Calu3 (cell line): ENCODE measurements around the gene DCAKD. TPM values are rescaled to one million over a fixed set of nuclear protein-coding genes. Genes with fewer than 3 reads are reported as not detected.

Source experiments
- BruUV-seq: library from RNA; stranded (reverse); fragments of 400-500 nt; replicated peaks from 2 replicates; lab custom pipeline; 2021; lab: Mats Ljungman, UMichigan
- CTCF ChIA-PET: fragments of 300-600 bp; sonication (Branson Sonifier 250); formaldehyde crosslinking; loops from one replicate; lab custom pipeline; 2022; ENCODE audit warnings: antibody characterized with exemption; lab: Charles Lee
- DNase-seq: peaks from one replicate; pipeline ENCODE4 v3.0.0; 2022
- H3K27ac Mint-ChIP-seq: one replicate; pipeline ENCODE4 v1.8.0; 2022; ENCODE audit warnings: mixed read lengths; ENCODE audit not compliant: unreplicated experiment
- H3K27me3 Mint-ChIP-seq: one replicate; pipeline ENCODE4 v1.8.0; 2022; ENCODE audit warnings: mixed read lengths; ENCODE audit not compliant: unreplicated experiment
- H3K36me3 Mint-ChIP-seq: one replicate; pipeline ENCODE4 v1.8.0; 2022; ENCODE audit warnings: mild to moderate bottlenecking, moderate library complexity, mixed read lengths; ENCODE audit not compliant: insufficient read depth, unreplicated experiment
- H3K4me1 Mint-ChIP-seq: one replicate; pipeline ENCODE4 v1.8.0; 2022; ENCODE audit warnings: mild to moderate bottlenecking, low read depth, mixed read lengths; ENCODE audit not compliant: unreplicated experiment
- H3K4me3 Mint-ChIP-seq: one replicate; pipeline ENCODE4 v1.8.0; 2022; ENCODE audit warnings: mild to moderate bottlenecking, low read depth, moderate library complexity, mixed read lengths; ENCODE audit not compliant: unreplicated experiment
- H3K9me3 Mint-ChIP-seq: one replicate; pipeline ENCODE4 v1.8.0; 2022; ENCODE audit warnings: low read depth, mixed read lengths; ENCODE audit not compliant: unreplicated experiment
- CTCF ChIP-seq: fragments of 200-600 bp; IDR thresholded peaks from one replicate; pipeline ENCODE4 v1.8.0; 2022; ENCODE audit warnings: antibody characterized with exemption; ENCODE audit not compliant: unreplicated experiment
- intact Hi-C: fragments of 100-400 bp; cut with micrococcal nuclease; formaldehyde crosslinking; loops from one replicate; pipeline ENCODE4 v1.10.0; 2022; ENCODE audit not compliant: unreplicated experiment
- total RNA-seq: library from RNA; stranded (reverse); gene quantifications from 2 replicates; pipeline ENCODE4 v1.2.3, GENCODE V29; 2022

The DCAKD gene
- total RNA-seq, 1 experiment from 2014 or later: 20.5 TPM

- Mint-ChIP-seq H3K4me3 (no peak overlapping the region), H3K27me3 (peaks cover 70% of the 10 kb centered on the region), H3K27ac (no peak overlapping the region), H3K9me3 (no peaks in the 10 kb centered on the region), H3K4me1 (no peaks in the 10 kb centered on the region), H3K36me3 (no peaks in the 10 kb centered on the region)
- no peak for DNase-seq
- TF ChIP-seq CTCF: no peak
- BruUV-seq: no TSS peak
- intact Hi-C loops: no loop called here
- CTCF ChIA-PET: no interaction called here
These were observed 44.4 kb downstream of the DCAKD start for GRCh38 chr17:45006927-45007461.

DNA sequence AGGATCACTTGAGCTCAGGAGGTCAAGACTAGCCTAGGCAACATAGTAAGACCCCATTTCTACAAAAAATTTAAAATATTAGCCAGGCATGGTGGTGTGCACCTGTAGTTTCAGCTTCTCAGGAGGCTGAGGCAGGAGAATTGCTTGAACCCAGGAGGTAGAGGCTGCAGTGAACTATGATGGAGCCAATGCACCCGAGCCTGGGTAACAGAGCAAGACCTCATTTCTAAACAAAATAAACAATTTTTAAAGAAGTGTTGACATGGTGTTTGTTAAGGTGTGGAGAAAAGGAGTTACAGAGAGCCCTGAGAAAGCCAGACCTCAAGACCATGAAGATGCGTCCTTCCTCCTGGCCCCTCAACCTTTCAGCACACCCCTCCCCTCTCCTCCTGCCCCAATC is 45.7 kb downstream of the DCAKD start:
- H3K36me3 Mint-ChIP-seq: no peaks in the 10 kb centered on the region
- no peak for DNase-seq
- H3K4me1 Mint-ChIP-seq: no peaks in the 10 kb centered on the region
- CTCF ChIA-PET: interaction anchor here (0.6 kb wide), 1 partner anchor 59 kb away, joined by 3 read pairs; no protein-coding TSS in a partner anchor
- intact Hi-C loops: no loop called here
- no peak for TF ChIP-seq CTCF
- H3K9me3 Mint-ChIP-seq: no peaks in the 10 kb centered on the region
- H3K4me3 Mint-ChIP-seq: no peak overlapping the region
- peaks cover 70% of the 10 kb centered on the region for H3K27me3 Mint-ChIP-seq
- H3K27ac Mint-ChIP-seq: no peak overlapping the region
- no TSS peak for BruUV-seq

DNA sequence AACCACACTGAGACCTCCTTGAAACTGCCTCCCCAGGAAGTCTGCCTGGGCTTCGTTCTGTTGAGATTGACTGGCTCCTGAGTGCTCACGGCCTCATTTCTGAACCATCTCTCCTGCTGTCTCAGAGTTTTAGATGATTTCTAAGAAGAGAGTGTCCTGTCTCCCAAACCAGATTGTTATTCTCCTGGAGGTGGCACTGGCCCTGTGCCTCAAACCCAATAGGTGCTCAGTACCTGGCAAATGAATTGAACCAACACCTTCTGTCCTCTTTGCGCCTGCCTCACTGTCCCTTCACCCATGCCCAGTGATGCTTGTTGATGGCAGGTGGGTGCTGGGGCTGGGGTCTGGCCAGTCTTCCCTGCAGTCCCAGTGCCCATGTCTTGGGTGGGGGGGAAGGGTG is 47.0 kb downstream of the DCAKD start:
- Mint-ChIP-seq H3K9me3 (no peaks in the 10 kb centered on the region), H3K36me3 (no peaks in the 10 kb centered on the region), H3K27me3 (peaks cover 62% of the 10 kb centered on the region), H3K27ac (no peak overlapping the region), H3K4me1 (no peaks in the 10 kb centered on the region), H3K4me3 (no peak overlapping the region)
- CTCF ChIA-PET: interaction anchor here (0.7 kb wide), 1 partner anchor 88 kb away, joined by 3 read pairs; no protein-coding TSS in a partner anchor
- intact Hi-C loops: no loop called here
- BruUV-seq: no TSS peak
- TF ChIP-seq CTCF: no peak
- no peak for DNase-seq

DNA sequence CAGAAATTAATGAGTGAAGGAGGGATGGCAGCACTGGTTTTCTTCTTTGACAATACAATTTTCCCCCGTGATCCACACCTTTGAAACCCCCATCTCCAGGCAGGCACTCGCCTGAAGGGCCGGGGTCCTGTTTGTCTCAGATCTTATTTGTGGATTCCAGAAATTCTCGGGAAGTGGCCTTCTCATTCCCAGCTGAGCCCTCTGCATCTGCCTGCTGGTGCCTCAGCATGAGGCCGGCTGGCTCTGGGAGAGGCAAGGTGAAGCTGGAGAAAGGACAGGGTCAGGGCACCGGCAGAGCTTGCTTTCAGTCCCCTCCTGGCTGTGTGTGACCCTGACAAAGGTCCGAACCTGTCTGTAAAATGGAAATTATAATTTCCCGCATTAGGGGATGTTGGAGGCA is 47.6 kb downstream of the DCAKD start:
- CTCF ChIA-PET: interaction anchor here (0.7 to 1.1 kb wide), 2 partner anchors 83 to 87 kb away, joined by 3 read pairs; no protein-coding TSS in a partner anchor
- Mint-ChIP-seq H3K4me1 (no peaks in the 10 kb centered on the region), H3K27ac (no peak overlapping the region), H3K4me3 (no peak overlapping the region), H3K27me3 (peaks cover 64% of the 10 kb centered on the region), H3K36me3 (no peaks in the 10 kb centered on the region), H3K9me3 (no peaks in the 10 kb centered on the region)
- intact Hi-C loops: no loop called here
- no peak for DNase-seq
- BruUV-seq: no TSS peak
- TF ChIP-seq CTCF: no peak
